H1 (cell line): ENCODE measurements around the gene RIMKLA. TPM values are rescaled to one million over a fixed set of nuclear protein-coding genes. Genes with fewer than 3 reads are reported as not detected.

Experiments
- BACH1 ChIP-seq: IDR thresholded peaks from 2 replicates; pipeline ENCODE4 v1.6.1; 2012; ENCODE audit warnings: low read length, improper control_type of control experiment
- SP4 ChIP-seq: IDR thresholded peaks from 2 replicates; pipeline ENCODE4 v1.6.1; 2012; ENCODE audit warnings: low read length, inconsistent platforms
- polyA plus RNA-seq, 7 experiments: library from polyadenylated mRNA; depleted of rRNA in 3 of 7; stranded (reverse) in 5 of 7; unstranded in 2 of 7; fragments of >200 nt in 5 of 7; fragments of 200-250 nt in 2 of 7; gene quantifications; 1 replicate in 5 of 7; 2 replicates in 1 of 7; 4 replicates in 1 of 7; pipeline versions ENCODE4 v1.2.1 to v1.2.3, GENCODE V29; 2011 to 2013; ENCODE audit warnings: missing spikeins in 2 of 7, mixed read lengths in 2 of 7
- total RNA-seq: library from RNA; stranded (reverse); fragmentation: NEBNext Ultra II Directional; extraction: Animal tissue kit (Norgen Biotek cat#: 25700); gene quantifications from 2 replicates; pipeline ENCODE4 v1.2.1, GENCODE V29; 2021

The RIMKLA gene
- total and polyA plus RNA-seq, 2 of the 8 experiments (the other 6 are each of a cell fraction or from before 2014, with no cell fraction given), result 3.2 to 5.8 TPM

DNA sequence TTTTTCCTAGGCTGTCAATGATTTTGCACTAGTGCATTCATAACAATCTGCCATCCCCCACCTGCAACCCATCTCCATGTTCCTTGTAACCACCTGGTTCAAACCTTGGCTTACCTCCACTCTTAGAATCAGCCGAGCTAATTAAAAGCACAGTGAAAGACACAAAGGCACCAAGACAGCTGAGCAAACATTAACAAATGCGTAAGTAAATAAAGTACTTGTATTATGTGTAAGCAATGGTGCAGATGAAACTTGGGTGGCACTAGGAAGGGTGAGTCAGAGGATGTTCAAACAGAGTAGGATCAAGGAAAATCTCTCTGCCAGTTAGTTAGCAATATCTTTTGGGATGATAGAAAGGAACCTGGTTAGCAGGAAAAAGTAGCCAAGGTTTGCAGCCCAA is 40.5 kb upstream of the RIMKLA start (continued):
- TF ChIP-seq SP4 (no peak), BACH1 (no peak)
